GM23248 (cell line): ENCODE measurements around the gene ENG.

Experiments
- EZH2 ChIP-seq: fragments of 200-600 bp; sonication (generic); IDR thresholded peaks from 2 replicates; pipeline ENCODE4 v1.6.1; 2018; ENCODE audit warnings: antibody characterized with exemption, mild to moderate bottlenecking; ENCODE audit not compliant: insufficient read depth, poor library complexity, severe bottlenecking
- EZH2phosphoT487 ChIP-seq: fragments of 200-600 bp; sonication (generic); IDR thresholded peaks from 2 replicates; pipeline ENCODE4 v1.6.1; 2018; ENCODE audit warnings: antibody characterized with exemption, moderate library complexity, mild to moderate bottlenecking, low read depth; ENCODE audit not compliant: insufficient read depth

DNA sequence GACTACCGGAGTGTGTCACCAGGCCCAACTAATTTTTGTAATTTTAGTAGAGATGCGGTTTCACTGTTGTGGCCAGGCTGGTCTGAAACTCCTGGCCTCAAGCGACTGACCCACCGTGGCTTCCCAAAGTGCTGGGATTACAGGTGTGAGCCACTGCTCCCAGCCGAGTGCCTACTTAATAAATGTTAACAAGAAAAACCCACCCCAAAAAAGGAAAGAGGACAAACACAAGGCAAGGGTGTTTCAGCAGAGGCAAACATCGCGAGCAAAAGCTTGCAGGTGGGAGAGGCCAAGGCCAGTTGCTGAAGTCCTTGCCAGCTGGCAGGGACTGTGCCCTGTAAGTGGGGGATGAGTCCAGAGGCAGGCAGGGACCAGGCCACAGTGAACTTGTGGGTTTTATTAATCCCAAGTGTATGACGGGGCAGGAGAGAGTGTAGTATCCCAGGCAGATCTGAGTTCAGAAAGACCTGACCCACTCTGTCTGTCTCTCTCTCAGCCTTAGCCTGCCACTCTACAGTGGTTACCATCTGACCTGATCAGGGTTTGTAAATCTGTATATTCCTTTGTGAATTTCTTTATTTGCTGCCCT lies 58.1 kb downstream of the ENG start:
- TF ChIP-seq EZH2 (no peak), EZH2phosphoT487 (no peak)
